Kidney capillary endothelial cell (primary cell): ENCODE results near the gene CIITA.
A peak's percentile ranks its signal among the peaks of the same experiment; 100 is the strongest.

Experiments
- DNase-seq: peaks from one replicate; pipeline ENCODE4 v3.0.0-alpha.2; 2018; ENCODE audit warnings: low spot score

Gene CIITA

DNA sequence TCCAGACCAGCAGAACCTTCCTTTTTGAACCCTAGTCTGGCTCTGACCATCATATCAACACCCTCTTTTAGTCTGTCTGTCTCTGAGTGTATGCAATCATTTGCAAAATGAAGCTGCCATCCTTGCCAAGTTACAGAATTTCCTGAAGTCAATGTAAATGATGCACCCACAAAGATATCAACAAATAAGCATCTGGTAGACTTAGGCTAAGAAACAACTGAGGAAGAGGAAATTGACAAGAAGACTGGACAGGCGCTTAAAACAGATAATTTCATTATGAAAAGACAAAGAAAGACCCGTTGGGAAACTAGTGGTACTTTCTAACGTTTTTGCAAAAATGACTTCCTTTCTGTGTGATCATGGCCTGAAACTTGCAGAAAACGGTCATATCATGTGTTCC lies 24.7 kb upstream of the CIITA start:
- DNase-seq, result no peak

DNA sequence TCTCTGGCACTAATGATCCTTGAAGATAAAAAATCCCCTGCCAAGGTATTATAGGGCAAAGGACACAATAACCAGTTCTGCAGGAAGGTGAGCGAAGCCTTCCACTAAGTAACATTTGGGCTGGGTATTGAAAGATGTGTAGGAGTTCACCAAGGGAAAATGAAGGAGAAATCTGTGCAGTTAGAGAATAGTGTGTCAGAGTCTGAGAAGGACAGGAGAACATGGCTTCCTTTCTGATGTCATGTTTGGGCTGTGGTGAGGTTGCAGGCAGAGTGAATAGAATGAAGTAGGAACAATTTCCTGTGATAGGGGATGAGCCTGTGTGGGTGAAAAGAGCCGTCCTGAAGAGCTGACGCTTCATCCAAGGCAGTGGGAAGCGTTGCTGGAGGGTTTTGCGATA lies 24.1 kb upstream of the CIITA start:
- no peak for DNase-seq

DNA sequence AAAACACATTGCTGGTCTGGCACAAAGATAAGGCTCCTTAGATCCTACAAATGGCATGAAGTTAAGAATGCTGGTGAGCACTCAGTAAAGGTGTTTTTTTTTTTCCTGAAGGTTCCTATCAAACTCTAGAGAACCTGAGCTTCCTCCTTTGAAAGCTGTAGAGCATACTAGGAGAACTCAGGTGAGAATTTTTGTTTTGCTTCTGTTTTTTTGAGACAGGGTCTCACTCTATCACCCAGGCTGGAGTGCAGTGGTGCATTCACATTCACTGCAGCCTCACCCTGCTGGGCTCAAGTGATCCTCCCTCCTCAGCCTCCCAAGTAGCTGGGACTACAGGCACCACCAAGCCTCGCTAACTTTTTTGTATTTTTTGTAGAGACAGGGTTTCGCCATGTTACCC lies 21.0 kb upstream of the CIITA start:
- no peak for DNase-seq

DNA sequence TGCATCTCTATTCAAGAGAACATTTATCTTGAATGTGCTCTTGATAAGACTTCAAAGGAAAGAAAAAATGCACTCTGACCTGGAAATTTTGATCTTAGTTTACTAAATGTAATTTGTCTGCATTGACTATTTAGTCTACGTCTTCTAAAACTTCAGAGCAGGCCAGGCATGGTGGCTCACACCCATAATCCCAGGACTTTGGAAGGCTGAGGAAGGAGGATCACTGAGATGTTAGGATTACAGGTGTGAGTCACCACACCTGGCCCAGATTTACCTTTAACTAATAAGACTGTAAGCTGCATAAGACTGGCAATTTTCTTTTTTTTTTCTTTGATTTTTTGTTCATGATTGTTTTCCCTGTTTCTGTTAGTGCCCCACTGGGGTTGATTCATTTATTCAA lies 18.8 kb upstream of the CIITA start:
- DNase-seq, result no peak

DNA sequence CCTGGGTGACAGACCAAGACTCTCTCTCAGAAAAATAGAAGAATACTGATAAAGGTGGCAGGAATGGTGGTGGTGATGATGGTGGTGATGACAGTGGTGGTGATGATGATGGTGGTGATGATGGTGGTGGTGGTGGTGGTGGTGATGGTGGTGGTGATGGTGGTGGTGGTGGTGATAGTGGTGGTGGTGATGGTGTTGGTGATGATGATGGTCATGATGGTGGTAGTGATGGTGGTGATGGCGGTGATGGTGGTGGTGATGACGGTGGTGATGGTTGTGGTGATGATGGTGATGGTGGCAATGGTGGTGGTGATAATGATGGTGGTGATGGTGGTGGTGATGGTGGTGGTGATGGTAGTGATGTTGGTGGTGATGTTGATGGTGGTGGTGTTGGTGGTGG lies 18.0 kb upstream of the CIITA start:
- DNase-seq, result no peak

DNA sequence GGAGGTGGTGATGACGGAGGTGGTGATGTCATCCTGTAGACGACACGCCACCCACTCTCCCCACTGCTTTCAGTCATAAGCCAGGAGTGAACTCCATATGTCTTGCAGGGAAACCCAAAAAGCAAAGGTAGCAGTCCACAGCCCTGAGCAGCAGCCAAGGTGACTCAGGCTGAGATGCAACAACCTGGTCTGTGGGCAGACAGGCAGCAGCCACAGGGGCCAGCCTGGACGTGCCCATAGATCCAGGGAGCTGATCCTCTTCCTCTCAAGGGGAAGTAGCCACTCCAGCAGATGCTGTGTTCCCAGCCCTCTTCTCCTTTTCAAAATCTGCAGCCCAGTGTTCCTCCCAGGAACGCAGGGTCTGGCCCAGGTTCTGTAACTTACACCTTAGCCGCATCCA lies 17.3 kb upstream of the CIITA start:
- no peak for DNase-seq

DNA sequence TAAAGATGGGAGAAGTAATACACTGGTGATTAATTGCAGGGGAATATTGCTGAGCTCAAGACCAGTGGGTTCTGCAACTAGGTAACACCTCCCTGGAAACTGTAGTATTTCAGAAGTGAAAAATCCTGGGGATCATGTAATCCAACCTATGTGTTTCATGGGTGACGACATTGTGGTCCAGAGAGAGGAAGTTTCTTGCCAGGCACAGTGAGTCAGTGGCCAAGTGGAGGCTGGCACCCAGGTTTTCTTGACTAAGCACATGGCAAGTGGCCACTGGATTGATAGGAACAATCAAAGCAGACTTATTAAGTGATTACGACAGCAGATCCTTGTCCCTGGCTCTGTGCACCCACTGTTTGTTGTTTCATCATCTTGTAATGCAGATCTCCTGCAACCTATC lies 14.6 kb upstream of the CIITA start:
- DNase-seq, result no peak

DNA sequence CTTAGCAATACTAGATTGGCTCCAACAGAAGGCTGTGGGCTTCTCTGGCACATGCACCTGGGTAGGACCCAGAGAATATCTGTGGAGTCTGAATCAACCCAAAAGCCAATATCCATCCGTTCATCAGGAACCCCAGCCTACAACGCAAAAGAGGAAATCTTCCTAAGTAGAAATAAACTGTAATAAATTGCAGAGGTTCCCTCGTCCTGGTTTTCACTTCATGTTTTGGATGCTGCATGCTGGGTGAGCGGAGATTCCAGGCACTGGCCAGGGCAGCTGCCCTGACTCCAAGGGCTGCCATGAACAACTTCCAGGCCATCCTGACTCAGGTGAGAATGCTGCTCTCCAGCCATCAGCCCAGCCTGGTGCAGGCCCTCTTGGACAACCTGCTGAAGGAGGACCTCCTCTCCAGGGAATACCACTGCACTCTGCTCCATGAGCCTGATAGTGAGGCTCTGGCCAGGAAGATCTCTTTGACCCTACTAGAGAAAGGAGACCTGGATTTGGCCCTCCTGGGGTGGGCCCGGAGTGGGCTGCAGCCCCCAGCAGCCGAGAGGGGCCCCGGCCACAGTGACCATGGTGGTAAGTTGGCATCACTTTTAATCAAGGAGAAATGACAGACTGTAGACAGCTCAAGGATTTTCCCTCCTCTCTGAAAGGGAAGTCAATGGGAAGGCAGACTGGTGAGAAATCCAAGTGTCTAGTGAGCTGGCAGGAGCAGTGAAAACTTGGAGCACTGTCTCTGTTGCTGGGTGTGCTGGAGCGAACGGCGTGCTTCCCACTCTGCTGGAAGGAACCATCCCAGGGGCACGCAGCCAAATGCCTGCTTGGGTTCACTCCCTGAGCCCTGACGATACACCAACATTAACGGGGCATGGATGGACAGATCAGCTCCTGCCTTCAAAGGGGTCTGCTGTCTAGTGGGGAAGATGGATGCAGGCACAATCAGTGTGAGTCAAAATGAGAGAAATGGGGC lies 10.7 kb upstream of the CIITA start:
- DNase-seq, result no peak

DNA sequence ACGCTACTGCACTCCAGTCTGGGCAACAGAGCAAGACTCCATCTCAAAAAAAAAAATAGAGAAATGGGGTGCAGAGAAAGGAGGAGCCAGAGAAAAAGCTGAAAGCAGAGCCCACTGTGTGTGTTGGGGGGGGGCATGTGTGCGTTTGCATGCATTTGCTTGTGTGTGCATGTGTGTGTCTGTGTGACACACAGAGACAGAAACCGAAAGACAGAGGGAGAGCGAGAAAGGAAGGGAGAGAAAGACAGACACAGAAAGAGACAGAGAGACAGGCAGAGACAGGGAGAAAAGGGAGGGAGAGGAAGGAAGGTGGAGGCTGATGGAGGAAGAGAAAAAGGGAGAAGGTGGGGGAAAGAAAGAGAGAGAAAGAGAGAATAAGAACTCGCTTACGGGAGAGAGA lies 9.8 kb upstream of the CIITA start:
- no peak for DNase-seq

DNA sequence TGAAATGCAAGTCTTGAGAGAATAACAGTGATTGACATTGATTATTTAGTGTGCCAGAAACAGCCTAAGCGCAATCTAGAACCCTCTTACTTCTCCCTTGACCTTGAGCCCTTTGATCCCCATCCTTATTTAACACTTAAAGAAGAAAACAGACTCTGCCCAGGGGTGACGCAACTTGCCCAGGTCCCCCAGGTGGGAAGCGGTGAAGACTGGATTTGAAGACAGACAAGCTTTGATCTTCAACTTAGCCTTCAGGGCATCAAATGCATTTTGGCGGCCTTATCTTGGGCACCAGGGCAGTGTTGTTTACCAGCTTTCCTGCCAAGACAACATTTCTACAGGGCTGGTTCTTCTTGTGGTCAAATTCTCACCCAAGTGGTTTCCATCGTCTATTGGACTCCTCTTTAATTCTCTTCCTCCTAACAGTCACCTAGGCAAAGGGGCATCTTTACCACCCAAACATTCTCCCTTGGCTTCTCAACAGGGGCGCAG lies 8.9 kb upstream of the CIITA start:
- no peak for DNase-seq

DNA sequence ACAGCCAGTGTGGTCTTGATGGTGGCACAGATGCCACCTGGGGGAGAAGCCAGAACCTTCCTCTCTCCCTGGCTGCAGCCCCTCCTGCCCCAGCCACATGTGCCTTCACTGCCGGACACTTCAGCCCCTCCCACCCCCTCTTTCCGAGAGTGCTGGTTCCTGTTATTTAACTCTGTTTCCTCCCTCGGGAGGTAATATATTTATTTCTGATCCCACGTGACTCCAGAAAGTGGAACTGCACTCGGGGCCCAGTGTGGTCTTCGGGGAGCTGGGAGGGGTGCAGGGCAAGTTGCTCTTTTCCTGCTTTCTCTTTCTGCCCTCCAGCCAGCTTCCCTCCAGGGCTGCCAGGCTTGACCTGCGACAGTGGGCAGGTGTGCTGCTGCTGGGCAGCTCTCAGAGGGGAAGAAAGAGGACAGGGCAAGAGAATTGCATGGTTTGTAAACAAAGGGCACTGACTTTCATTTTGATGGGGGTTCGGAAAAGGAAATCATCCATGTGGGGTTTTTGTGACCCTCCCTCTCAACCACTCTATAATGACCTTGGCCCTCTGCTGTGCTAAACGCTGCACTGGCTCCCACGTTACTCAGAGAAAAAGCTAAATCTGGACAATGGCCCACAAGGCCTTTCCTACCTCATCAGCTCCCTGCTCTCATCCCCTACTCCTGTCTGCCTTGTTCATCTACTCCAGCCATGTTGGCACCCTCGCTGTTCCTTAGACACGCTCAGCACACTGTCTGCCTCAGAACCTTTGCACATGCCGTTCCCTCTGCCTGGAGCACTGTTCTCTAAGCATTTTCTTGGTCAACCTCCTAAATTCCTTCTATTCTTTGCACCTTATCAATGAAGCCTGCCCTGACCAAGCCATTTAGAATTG lies 8.2 kb upstream of the CIITA start:
- peak; percentile 4 for DNase-seq

DNA sequence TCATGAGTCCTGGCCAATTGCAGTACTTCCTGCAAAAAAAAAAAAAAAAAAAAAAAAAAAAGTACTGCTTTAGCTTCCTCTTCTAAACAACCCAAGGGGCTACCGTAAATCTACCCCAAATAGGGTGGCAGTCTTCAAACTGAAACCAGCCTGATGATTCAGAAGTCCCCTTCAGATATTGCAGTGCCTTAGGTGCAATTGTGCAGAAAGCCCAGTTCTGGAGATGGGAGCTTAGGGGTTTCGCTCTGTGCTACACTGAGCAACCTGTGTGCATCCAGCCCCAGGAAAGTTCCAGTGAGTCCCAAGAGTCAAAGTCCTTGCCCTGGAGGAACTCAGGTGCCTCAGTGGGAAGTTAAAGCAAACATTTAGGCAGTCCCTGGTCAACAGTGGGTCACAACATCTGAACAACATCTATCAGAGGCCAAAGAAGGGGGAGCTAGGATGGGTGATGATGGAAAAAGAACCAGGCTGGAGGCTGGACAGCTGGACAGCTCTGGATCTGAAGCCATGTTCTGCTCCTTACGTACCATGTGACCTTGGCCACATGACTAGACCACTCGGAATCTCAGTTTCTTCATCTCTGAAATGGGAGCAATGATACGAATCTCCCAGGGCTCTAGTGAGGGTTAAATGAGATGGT lies 6.7 kb upstream of the CIITA start:
- no peak for DNase-seq

DNA sequence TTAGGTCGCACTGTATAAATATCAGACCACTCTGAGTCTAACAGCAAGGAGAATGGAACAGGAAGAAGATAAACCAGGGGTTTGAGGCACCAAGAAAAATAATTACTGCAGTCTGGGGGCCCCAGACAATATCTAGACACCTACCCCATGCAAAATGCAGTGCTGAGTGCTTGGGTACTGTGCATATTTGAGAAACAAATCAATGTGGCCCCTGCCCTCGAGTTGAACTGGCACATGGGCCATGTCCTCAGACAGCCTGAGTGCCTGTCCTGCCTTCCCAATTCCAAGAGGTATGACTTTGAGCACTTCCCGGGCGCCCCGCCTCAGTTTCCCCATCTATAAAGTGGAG lies 6.2 kb upstream of the CIITA start:
- DNase-seq, result no peak

DNA sequence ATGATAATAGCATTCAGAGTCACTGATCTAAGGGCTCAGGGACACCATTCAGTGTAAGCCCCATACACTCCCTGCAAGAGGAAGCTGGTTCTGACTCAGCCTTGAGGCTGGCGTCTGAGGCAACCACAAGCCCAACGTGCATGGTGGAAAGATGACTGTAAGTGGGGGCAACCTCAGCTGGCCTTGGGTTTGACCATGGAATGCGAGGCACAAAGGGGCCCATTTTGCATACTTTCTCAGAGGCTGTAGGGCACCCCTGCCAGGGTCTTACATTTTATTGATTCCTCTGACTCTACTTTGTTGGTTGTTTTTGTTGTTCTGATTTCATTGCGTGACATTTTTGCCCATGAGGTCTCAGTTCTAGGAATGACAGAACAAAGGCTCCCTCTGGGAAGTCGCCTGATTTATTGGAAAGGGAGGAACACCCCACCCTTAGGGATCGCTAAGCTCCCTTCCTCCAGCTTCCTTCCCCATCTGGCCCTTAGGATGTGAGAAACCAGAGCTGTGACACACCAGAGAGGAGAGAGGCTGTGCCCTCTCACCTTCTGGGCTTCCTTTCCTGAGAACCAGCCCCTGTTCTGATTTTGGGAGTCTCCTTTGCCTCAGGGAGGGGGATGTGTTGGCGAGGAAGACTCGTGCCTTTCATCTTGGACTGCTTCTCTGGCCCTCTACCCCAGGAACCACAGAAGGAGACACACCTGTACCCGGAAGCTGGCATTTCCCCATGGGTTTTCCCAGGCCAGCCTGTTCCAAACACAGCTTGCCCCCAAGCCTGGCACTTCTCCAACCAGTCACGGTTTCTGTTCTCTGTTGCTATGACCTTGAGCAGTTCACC lies 5.6 kb upstream of the CIITA start:
- peak; percentile 83 for DNase-seq

DNA sequence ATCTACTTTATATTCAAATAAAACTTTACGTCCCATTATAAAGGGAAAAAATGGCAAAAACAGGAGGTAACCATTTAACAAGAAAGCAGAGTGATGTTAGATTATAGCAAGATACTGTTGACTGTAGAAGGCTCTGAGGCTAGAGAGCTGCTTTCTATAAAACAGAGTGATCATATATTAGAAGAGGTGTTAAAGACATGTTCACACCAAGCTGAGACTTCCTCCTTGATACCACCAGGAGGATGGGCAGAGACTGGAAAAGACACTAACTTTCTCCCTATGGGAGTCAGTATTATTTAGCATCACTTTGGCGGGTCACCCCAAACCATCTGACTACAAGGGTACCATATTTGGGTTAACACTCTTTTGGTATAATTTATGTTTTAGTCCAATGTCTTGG lies 687 bp upstream of the CIITA start:
- no peak for DNase-seq

DNA sequence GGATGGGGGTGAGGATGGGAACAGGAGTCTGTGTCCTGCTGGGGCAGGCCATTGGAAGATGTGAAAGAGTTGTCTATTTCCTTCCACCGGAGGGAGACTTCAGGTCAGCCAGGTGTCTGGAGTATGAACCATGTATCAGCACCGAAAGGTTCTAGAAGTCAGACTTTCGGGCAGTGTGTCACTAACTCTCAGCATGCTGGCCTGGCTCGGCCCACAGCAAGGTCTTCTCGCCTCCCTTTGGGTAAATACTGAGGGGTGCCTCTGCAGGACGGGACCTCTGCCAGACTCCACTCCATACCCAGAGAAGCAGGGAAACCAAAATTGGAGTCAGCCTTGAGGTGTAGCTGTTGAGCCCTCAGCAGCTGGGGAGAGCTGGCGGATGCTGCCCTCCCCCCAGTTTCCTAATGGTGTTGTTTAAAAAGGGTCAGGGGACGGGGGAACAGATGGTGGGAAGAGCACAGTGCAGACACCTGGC lies 507 bp downstream of the CIITA start:
- no peak for DNase-seq

DNA sequence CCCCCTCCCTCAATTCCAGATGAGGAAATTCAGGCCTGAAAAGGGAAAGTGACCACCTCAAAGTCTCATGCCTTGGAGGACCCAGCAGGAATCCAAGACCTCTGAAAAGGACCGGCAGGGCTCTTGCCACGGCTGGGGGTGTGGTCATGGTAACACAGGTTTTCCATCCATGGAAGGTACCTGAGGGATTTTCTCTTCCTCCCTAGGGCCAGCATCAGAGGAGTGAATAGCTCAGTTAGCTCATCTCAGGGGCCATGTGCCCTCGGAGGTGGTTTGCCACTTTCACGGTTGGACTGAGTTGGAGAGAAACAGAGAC lies 1.3 kb downstream of the CIITA start:
- DNase-seq, result no peak

DNA sequence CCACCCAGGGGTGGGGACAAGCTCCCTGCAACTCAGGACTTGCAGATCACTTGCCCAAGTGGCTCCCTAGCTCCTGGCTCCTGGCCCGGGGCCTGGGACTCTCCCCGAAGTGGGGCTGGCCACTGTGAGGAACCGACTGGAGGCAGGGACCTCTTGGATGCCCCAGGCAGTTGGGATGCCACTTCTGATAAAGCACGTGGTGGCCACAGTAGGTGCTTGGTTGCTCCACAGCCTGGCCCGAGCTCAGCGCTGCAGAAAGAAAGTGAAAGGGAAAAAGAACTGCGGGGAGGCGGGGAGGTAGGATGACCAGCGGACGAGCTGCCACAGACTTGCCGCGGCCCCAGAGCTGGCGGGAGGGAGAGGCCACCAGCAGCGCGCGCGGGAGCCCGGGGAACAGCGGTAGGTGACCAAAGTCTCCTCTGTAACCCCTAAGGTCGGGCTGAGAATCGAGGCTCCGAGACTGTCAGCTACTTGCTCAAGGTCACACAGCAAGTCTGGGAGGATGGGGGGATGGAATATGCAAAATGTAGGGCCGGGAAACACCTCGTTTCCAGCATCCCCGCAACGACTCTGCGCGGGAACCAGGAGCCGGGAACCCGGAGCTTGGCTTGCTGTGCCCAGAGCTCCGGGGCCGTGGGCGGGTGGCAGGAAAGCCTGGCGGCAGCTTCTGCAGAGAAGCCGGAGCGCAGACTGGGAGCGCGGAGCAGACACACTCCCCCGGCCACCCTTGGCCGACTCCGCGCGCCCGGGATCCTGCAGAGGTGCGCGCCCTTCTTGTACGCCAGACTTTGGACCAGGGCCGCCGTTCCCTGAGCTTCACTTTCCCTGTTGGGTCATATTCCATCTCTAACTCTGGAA lies 1.9 kb downstream of the CIITA start:
- DNase-seq, result no peak

DNA sequence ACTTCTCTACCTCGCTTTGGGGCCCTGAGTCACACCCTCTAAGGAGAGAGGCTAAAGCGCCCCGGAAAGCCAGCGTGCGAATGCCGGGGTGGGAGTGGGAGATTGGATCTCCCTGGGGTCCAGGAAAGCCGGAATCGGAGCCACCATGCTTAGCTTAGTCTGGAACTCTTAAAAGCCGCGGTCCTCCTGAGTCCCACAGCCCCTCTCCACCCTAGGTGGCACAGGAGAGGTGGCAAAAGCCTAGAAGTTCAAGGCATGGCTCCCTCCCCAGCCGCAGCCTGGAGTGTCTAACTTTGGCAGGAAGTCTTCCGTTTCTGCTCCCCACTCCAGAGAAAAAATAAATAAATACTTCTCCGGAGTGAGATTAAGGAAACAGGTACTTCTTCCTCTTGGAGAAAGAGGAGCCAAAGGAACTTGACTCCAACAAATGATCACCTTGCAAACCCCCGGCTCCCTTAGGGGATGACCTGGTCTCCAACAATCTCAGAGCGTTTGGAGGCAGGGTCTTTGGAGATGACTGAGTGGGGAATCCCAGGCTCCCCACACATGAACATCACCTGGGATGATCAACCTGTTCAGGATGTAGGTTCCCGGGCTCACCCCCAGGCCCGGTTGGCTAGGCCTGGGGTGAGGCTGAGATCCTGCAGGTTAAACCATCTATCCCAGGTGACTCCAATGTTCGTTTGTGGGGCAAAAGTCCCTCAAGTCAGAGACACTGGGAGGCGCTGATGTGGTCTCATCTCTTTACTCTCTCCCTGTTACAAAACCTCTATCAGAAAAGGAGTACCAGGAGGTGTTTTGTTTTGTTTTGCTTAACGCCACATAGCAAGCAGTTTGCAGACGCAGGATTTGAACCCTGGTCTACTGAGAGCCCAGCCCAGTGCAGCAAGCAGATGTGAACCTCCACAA lies 2.9 kb downstream of the CIITA start:
- DNase-seq, result no peak
